K562 (cell line): Measurements from ENCODE around the gene BMP10. TPM values are rescaled to one million over a fixed set of nuclear protein-coding genes. Genes with fewer than 3 reads are reported as not detected.

ENCODE experiments used
- ARID1B ChIP-seq: fragments of 450-650 bp; IDR thresholded peaks from 2 replicates; pipeline ENCODE4 v1.6.1; 2016; ENCODE audit warnings: antibody characterized with exemption, mild to moderate bottlenecking, inconsistent platforms
- BACH1 ChIP-seq: fragments of 200-800 bp; sonication (Bioruptor generic); IDR thresholded peaks from 2 replicates; pipeline ENCODE4 v1.6.1; 2016; ENCODE audit warnings: missing genetic modification characterization, missing compliant biosample characterization
- CHD2 ChIP-seq: IDR thresholded peaks from 2 replicates; pipeline ENCODE4 v1.6.1; 2011; ENCODE audit warnings: low read depth, low read length
- CLOCK ChIP-seq: fragments of 250-450 bp; sonication (Bioruptor Pico); IDR thresholded peaks from 2 replicates; pipeline ENCODE4 v1.4.0; 2020; ENCODE audit warnings: mild to moderate bottlenecking, moderate library complexity, borderline replicate concordance
- E2F8 ChIP-seq: fragments of 450-650 bp; IDR thresholded peaks from 2 replicates; pipeline ENCODE4 v1.7.1; 2018; ENCODE audit warnings: mild to moderate bottlenecking, low read depth; ENCODE audit not compliant: partially characterized antibody
- ELK3 ChIP-seq: fragments of 450-650 bp; formaldehyde crosslinking; IDR thresholded peaks from 2 replicates; pipeline ENCODE4 v1.4.0; 2020; ENCODE audit warnings: mild to moderate bottlenecking
- KDM5B ChIP-seq: fragments of 200-600 bp; sonication (generic); IDR thresholded peaks from 2 replicates; pipeline ENCODE4 v1.6.1; 2012; ENCODE audit warnings: low read depth, mild to moderate bottlenecking, moderate library complexity, low read length, control low read depth, inconsistent platforms; ENCODE audit not compliant: insufficient replicate concordance
- MEIS2 ChIP-seq: fragments of 450-650 bp; IDR thresholded peaks from 2 replicates; pipeline ENCODE4 v1.6.1; 2014; ENCODE audit warnings: mild to moderate bottlenecking; ENCODE audit not compliant: partially characterized antibody
- MYNN ChIP-seq, 2 experiments: sonication (generic); formaldehyde crosslinking in 1 of 2; IDR thresholded peaks; 2 replicates each; pipeline versions ENCODE4 v1.5.0 to v1.6.1; 2016 to 2020; ENCODE audit warnings: antibody characterized with exemption in 1 of 2, missing genetic modification reagents in 1 of 2
- RCOR1 ChIP-seq, 2 experiments: IDR thresholded peaks; 2 replicates each; pipeline ENCODE4 v1.6.1; 2012; ENCODE audit warnings: low read depth in 2 of 2, low read length in 2 of 2, borderline replicate concordance in 1 of 2, improper control_type of control experiment in 1 of 2
- SRSF9 ChIP-seq: fragments of 200-400 bp; formaldehyde crosslinking; IDR thresholded peaks from 2 replicates; pipeline ENCODE4 v1.6.1; 2017; ENCODE audit warnings: low read depth, low read length, borderline replicate concordance
- ZNF23 ChIP-seq: fragments of 250-450 bp; sonication (Bioruptor Pico); IDR thresholded peaks from 2 replicates; pipeline ENCODE4 v1.4.0; 2020; ENCODE audit warnings: mild to moderate bottlenecking
- ZNF785 ChIP-seq: fragments of 250-450 bp; sonication (Bioruptor Pico); IDR thresholded peaks from 2 replicates; pipeline ENCODE4 v1.4.0; 2020; ENCODE audit warnings: mild to moderate bottlenecking
- polyA plus RNA-seq, 8 experiments: library from polyadenylated mRNA; depleted of rRNA in 4 of 8; stranded (reverse) in 5 of 8; unstranded in 3 of 8; fragments of >200 nt; fragmentation: Nextera tagmentation in 2 of 8; fragmentation: Illumina TruSeq in 1 of 8; extraction: Ambion mirVana in 2 of 8; extraction: Trizol in 1 of 8; gene quantifications; 2 replicates each; pipeline versions ENCODE4 v1.2.1 to v1.2.3, GENCODE V29; 2011 to 2014; ENCODE audit warnings: inconsistent platforms in 1 of 8, missing spikeins in 1 of 8
- total RNA-seq, 7 experiments: library from RNA; depleted of rRNA in 6 of 7; stranded (reverse); fragments of >200 nt in 6 of 7; fragmentation: Illumina TruSeq in 2 of 7; extraction: Trizol in 2 of 7; gene quantifications; 2 replicates each; pipeline versions ENCODE4 v1.2.1 to v1.2.3, GENCODE V29; 2011 to 2021; ENCODE audit warnings: low replicate concordance in 1 of 7
- TF ChIP-seq, protein P1 (sequence below): sonication (generic); formaldehyde crosslinking; IDR thresholded peaks from 2 replicates; pipeline ENCODE4 v1.8.0; 2022; ENCODE audit warnings: missing genetic modification reagents, mild to moderate bottlenecking, moderate library complexity, borderline replicate concordance
- TF ChIP-seq, protein P2 (sequence below): sonication (generic); formaldehyde crosslinking; IDR thresholded peaks from 2 replicates; pipeline ENCODE4 v1.8.1; 2023; ENCODE audit warnings: missing genetic modification reagents, mild to moderate bottlenecking, borderline replicate concordance

BMP10 gene
- total and polyA plus RNA-seq, 9 of the 15 experiments (the other 6 are each of a cell fraction or from before 2014, with no cell fraction given): 0.11 to 0.91 (median 0.43) TPM

DNA sequence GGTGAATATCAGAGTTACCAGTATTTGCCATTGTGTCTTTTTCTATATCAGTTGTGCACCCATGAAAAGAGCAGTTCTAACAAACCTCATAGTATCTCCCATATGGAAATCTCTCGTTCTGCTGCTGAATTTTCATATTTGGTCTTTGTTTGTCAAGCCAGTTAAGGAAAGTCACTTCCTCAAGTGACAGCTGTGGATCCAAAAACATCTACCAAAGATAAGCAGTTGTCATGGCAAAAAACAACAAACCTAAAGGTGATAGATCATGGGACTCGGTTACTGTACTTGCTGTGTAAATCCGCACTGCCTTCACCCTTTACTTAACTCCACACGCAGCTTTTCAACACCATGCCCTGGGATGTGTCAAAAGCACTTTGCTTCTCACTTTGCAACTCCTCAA lies 17.3 kb downstream of the BMP10 start (continued):
- TF ChIP-seq ELK3 (no peak), ARID1B (peak; percentile 44), KDM5B (no peak), MEIS2 (peak; percentile 83), CHD2 (no peak), CLOCK (CRISPR knock-in tag) (no peak), E2F8 (no peak), BACH1 (peak; percentile 74; the same call in 1 of the 2 replicates), MYNN (IDR thresholded peaks at IDR 0.05) (no peak), MYNN (CRISPR knock-in tag; IDR thresholded peaks at IDR 0.05) (no peak), ZNF785 (CRISPR knock-in tag) (no peak), RCOR1 (IDR thresholded peaks at IDR 0.05; ENCODE audit: borderline replicate concordance in 1 of 2, low read depth in 2 of 2, low read length in 2 of 2) (peak in 1 of 2 experiments; percentile 46; a peak in 1 of 4 replicates), SRSF9 (no peak), ZNF23 (CRISPR knock-in tag) (no peak)
- TF ChIP-seq, protein P1, sequence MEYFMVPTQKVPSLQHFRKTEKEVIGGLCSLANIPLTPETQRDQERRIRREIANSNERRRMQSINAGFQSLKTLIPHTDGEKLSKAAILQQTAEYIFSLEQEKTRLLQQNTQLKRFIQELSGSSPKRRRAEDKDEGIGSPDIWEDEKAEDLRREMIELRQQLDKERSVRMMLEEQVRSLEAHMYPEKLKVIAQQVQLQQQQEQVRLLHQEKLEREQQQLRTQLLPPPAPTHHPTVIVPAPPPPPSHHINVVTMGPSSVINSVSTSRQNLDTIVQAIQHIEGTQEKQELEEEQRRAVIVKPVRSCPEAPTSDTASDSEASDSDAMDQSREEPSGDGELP (CRISPR knock-in tag): peak; percentile 57; the same call in 1 of the 2 replicates
- TF ChIP-seq, protein P2, sequence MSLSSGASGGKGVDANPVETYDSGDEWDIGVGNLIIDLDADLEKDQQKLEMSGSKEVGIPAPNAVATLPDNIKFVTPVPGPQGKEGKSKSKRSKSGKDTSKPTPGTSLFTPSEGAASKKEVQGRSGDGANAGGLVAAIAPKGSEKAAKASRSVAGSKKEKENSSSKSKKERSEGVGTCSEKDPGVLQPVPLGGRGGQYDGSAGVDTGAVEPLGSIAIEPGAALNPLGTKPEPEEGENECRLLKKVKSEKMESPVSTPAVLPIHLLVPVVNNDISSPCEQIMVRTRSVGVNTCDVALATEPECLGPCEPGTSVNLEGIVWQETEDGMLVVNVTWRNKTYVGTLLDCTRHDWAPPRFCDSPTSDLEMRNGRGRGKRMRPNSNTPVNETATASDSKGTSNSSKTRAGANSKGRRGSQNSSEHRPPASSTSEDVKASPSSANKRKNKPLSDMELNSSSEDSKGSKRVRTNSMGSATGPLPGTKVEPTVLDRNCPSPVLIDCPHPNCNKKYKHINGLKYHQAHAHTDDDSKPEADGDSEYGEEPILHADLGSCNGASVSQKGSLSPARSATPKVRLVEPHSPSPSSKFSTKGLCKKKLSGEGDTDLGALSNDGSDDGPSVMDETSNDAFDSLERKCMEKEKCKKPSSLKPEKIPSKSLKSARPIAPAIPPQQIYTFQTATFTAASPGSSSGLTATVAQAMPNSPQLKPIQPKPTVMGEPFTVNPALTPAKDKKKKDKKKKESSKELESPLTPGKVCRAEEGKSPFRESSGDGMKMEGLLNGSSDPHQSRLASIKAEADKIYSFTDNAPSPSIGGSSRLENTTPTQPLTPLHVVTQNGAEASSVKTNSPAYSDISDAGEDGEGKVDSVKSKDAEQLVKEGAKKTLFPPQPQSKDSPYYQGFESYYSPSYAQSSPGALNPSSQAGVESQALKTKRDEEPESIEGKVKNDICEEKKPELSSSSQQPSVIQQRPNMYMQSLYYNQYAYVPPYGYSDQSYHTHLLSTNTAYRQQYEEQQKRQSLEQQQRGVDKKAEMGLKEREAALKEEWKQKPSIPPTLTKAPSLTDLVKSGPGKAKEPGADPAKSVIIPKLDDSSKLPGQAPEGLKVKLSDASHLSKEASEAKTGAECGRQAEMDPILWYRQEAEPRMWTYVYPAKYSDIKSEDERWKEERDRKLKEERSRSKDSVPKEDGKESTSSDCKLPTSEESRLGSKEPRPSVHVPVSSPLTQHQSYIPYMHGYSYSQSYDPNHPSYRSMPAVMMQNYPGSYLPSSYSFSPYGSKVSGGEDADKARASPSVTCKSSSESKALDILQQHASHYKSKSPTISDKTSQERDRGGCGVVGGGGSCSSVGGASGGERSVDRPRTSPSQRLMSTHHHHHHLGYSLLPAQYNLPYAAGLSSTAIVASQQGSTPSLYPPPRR (CRISPR knock-in tag): no peak
